ENCODE results near the gene HINT1.

Gene HINT1

GRCh38 chr5:131180407-131180806 is 15.4 kb upstream of the HINT1 start:
- DNase-seq (ENCODE audit: low read depth), result no peak
- H3K4me3 ChIP-seq (ENCODE audit: low read depth, low read length), result no peak overlapping the region
- TF ChIP-seq CTCF (IDR thresholded peaks at IDR 0.05; ENCODE audit: low read depth, low read length, missing control alignments), result no peak
- in situ Hi-C loops (cut with HindIII; ENCODE audit: low sequenced_read_pairs), result no loop called here

GRCh38 chr5:131171276-131171810 is 6.3 kb upstream of the HINT1 start:
- H3K4me3 ChIP-seq (ENCODE audit: low read depth, low read length), result peak overlapping the region; percentile 62
- no peak for TF ChIP-seq CTCF (IDR thresholded peaks at IDR 0.05; ENCODE audit: low read depth, low read length, missing control alignments)
- DNase-seq (ENCODE audit: low read depth), result no peak
- in situ Hi-C loops (cut with HindIII; ENCODE audit: low sequenced_read_pairs), result no loop called here

GRCh38 chr5:131170540-131171275 is 5.7 kb upstream of the HINT1 start, which contains the start of gene LYRM7:
Gene LYRM7, plus strand, starts transcription at chr5:131170944. Its CDS starts 77 bp downstream, at chr5:131171021.
- in situ Hi-C loops (cut with HindIII; ENCODE audit: low sequenced_read_pairs), result no loop called here
- H3K4me3 ChIP-seq (ENCODE audit: low read depth, low read length), result peak within 1 kb of the TSS; percentile 62
- peak; percentile 99 for DNase-seq (ENCODE audit: low read depth)
- TF ChIP-seq CTCF (IDR thresholded peaks at IDR 0.05; ENCODE audit: low read depth, low read length, missing control alignments), result peak; percentile 5

GRCh38 chr5:131169810-131170539 is 4.9 kb upstream of the HINT1 start:
- in situ Hi-C loops (cut with HindIII; ENCODE audit: low sequenced_read_pairs), result no loop called here
- no peak for DNase-seq (ENCODE audit: low read depth)
- TF ChIP-seq CTCF (IDR thresholded peaks at IDR 0.05; ENCODE audit: low read depth, low read length, missing control alignments), result no peak
- H3K4me3 ChIP-seq (ENCODE audit: low read depth, low read length), result peak overlapping the region; percentile 62

- in situ Hi-C loops (cut with HindIII; ENCODE audit: low sequenced_read_pairs), result no loop called here
Measured at GRCh38 chr5:131167615-131168014, 2.6 kb upstream of the HINT1 start.

More at GRCh38 chr5:131167615-131168014, 2.6 kb upstream of the HINT1 start:
- DNase-seq (ENCODE audit: low read depth), result no peak
- no peak overlapping the region for H3K4me3 ChIP-seq (ENCODE audit: low read depth, low read length)
- no peak for TF ChIP-seq CTCF (IDR thresholded peaks at IDR 0.05; ENCODE audit: low read depth, low read length, missing control alignments)
